ENCODE measurements around the gene DST. TPM values are rescaled to one million over a fixed set of nuclear protein-coding genes. Genes with fewer than 3 reads are reported as not detected.

The DST gene
- total RNA-seq, 4 donors from 2014 or later = 114 to 219 (median 204) TPM

DNA sequence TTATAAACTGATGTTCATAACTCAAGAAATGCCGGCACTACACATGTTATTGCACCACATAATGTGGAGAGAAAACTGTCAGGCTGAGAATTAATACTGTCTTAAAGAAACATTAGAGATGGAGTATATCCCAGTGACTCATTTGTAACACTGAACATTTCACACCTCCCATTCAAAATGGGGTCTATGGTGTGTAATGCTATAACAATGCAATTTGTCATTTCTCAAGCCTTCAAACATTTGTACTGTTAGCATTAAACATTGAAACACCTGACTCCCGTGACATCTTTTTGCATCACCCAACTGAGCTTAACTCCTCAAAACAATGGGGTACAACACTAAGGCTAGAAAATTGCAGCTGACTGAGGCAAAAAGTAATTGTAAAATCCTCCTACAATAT is 151.7 kb downstream of the DST start:
- DNase-seq (no peak), ATAC-seq (no peak)
- TF ChIP-seq CTCF (IDR thresholded peaks at IDR 0.05 in 4 of 5, conservative IDR thresholded peaks at IDR 0.05 in 1 of 5) (no peak), POLR2A (IDR thresholded peaks at IDR 0.05) (no peak)
- H3K4me3 ChIP-seq = no peak overlapping the region
- in situ Hi-C loops (cut with MboI; ENCODE audit: low sequenced_read_pairs in 4 of 4) = no loop called here
- peak overlapping the region in 1 of 4 donors; percentile 27 for H3K27ac ChIP-seq
- H3K27me3 ChIP-seq = no peaks in the 10 kb centered on the region
- H3K9me3 ChIP-seq = no peaks in the 10 kb centered on the region
- H3K36me3 ChIP-seq = peaks cover 8 to 62% of the 10 kb centered on the region in 2 donors
- intact Hi-C loops (cut with DNase I; ENCODE audit: low total_unique reads) = no loop called here
- peaks cover 0 to 6% of the 10 kb centered on the region in 2 donors for H3K4me1 ChIP-seq

DNA sequence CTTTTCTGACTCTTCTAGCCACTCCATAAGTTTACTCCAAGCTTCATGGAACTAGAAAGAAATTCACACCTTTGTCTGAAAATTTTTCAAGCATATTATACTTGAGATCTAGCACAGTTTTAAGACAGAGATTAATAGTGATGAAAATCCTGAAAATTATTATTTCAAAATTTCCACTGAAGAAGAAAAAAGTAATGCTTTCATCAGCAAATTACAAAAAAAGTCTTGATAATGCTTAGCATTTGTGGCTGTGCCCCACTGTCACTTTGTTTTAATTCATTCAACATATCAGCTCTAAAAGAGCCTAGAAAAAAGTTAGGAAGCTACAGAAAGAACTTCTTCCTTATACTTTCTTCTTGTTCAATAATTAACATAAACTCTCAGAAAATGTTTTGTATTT is 153.1 kb downstream of the DST start:
- intact Hi-C loops (cut with DNase I; ENCODE audit: low total_unique reads) = no loop called here
- peaks cover 8 to 71% of the 10 kb centered on the region in 2 donors for H3K36me3 ChIP-seq
- DNase-seq (no peak), ATAC-seq (no peak)
- in situ Hi-C loops (cut with MboI; ENCODE audit: low sequenced_read_pairs in 4 of 4) = no loop called here
- H3K4me1 ChIP-seq = peaks cover 0 to 6% of the 10 kb centered on the region in 2 donors
- no peaks in the 10 kb centered on the region for H3K27me3 ChIP-seq
- no peak overlapping the region for H3K27ac ChIP-seq
- H3K4me3 ChIP-seq = no peak overlapping the region
- no peaks in the 10 kb centered on the region for H3K9me3 ChIP-seq
- no peak for TF ChIP-seq POLR2A (IDR thresholded peaks at IDR 0.05)
- TF ChIP-seq CTCF (IDR thresholded peaks at IDR 0.05 in 4 of 5, conservative IDR thresholded peaks at IDR 0.05 in 1 of 5) = no peak

GRCh38 chr6:56488281-56488680 is 154.4 kb downstream of the DST start:
- Histone ChIP-seq H3K27me3 (no peaks in the 10 kb centered on the region), H3K4me1 (peaks cover 0 to 6% of the 10 kb centered on the region in 2 donors), H3K36me3 (peaks cover 7 to 79% of the 10 kb centered on the region in 2 donors), H3K4me3 (no peak overlapping the region), H3K27ac (no peak overlapping the region), H3K9me3 (no peaks in the 10 kb centered on the region)
- no peak for DNase-seq
- ATAC-seq = no peak
- no peak for TF ChIP-seq POLR2A (IDR thresholded peaks at IDR 0.05)
- in situ Hi-C loops (cut with MboI; ENCODE audit: low sequenced_read_pairs in 4 of 4) (no loop called here), intact Hi-C loops (cut with DNase I; ENCODE audit: low total_unique reads) (no loop called here)

GRCh38 chr6:56486681-56487080 is 156.0 kb downstream of the DST start:
- TF ChIP-seq CTCF (IDR thresholded peaks at IDR 0.05 in 4 of 5, conservative IDR thresholded peaks at IDR 0.05 in 1 of 5) (no peak), POLR2A (IDR thresholded peaks at IDR 0.05) (no peak)
- intact Hi-C loops (cut with DNase I; ENCODE audit: low total_unique reads) (no loop called here), in situ Hi-C loops (cut with MboI; ENCODE audit: low sequenced_read_pairs in 4 of 4) (no loop called here)
- H3K9me3 ChIP-seq = no peaks in the 10 kb centered on the region
- ATAC-seq = no peak
- no peaks in the 10 kb centered on the region for H3K27me3 ChIP-seq
- DNase-seq = no peak
- H3K36me3 ChIP-seq = peaks cover 5 to 82% of the 10 kb centered on the region in 2 donors
- no peak overlapping the region for H3K4me3 ChIP-seq
- H3K4me1 ChIP-seq = peaks cover 3 to 6% of the 10 kb centered on the region in 2 donors
- H3K27ac ChIP-seq = no peak overlapping the region

- Histone ChIP-seq H3K36me3 (peaks cover 5 to 90% of the 10 kb centered on the region in 2 donors), H3K9me3 (no peaks in the 10 kb centered on the region), H3K4me3 (no peak overlapping the region), H3K27ac (no peak overlapping the region), H3K27me3 (no peaks in the 10 kb centered on the region), H3K4me1 (peaks cover 0 to 5% of the 10 kb centered on the region in 2 donors)
- TF ChIP-seq POLR2A (IDR thresholded peaks at IDR 0.05) = no peak
- no peak for TF ChIP-seq CTCF (IDR thresholded peaks at IDR 0.05 in 4 of 5, conservative IDR thresholded peaks at IDR 0.05 in 1 of 5)
- in situ Hi-C loops (cut with MboI; ENCODE audit: low sequenced_read_pairs in 4 of 4) (no loop called here), intact Hi-C loops (cut with DNase I; ENCODE audit: low total_unique reads) (no loop called here)
- ATAC-seq (no peak), DNase-seq (no peak)
These were observed 158.0 kb downstream of the DST start for GRCh38 chr6:56484669-56485068.

Data from gastrocnemius medialis (tissue), 4 donors.